DMS53 (cell line): ENCODE measurements around the gene RBCK1.
"Not testable (repeated sequence)": the region's sequence is repeated elsewhere in the genome, so short reads cannot be mapped to it uniquely, and the experiment has no call there.

Experiments
- DNase-seq: peaks from one replicate; lab custom pipeline; 2025; lab: John Stamatoyannopoulos, UW

Gene RBCK1

DNA sequence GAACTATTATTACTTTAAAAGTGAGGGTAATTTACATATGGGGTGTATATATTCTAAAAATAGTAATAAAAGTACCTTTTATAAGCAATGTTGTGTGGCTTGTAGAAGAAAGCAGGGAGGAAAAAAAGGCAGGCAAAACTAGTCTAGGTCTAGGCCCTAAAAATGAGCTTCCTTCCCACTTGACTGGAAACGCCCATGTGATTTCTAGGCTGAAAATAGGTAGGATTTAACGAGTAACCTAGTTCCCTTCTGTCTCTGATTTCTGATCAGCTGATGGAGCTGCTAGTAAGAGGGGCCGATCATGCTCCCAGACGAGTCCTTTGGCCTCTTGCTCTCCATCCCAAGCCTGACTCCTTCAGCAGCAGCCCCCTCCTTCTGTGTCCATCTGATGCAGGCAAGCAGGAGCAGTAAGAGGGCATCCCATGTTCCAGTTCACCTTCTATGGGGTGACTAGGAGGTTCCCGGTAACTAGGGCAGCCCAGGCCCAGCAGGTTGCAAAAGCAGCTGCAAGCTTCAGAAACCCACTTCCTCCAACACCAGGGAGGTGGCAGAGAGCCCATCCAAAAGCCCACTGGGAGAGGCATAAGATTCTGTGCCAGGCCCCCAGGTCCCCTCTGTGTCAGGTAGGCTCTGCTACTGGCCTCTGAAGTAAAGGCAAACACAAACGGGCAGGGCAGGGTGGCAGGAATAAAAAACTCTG is 29.8 kb downstream of the RBCK1 start:
- no peak for DNase-seq

DNA sequence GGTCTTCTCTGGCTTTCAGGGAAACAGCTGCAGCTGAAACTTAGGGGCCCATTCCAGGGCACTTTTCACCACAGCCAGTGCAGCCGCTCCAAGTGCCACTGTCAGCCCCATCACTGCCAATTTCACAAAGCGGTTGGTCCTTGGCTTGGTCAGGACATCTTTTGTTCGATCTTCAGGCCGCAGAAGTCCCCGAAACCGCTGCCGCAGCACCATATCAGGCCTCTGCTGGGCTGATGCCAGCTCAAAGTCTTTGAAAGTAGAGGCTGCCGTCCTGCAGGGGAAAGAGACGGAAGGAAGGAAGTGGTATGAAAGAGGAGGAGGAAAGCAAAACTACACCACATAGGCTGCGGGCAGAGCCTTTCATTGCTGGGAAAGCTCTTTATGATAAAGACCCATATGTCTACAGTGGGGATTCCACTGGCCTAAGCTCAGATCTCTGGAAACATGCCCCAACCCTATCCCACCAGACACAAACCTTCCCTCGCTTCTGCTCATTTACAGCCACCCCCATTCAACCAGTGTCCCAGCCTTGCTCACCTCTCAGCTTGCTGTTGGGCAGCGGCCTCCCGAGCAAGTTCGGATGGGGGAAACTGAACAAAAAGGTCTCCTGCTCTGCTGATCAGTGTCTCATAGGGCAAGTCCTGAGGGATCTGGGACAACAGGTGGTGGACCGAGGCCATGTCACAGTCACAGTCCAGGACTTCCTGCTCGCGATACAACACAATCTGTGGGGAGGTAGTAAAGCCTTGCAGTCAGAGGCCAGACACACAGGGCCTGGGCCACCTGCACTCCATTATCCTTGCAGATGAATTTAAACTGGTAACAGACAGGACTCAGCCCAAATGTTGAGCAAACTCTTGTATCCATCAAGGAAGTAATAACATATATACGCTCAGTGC is 30.7 kb downstream of the RBCK1 start:
- DNase-seq, result no peak

DNA sequence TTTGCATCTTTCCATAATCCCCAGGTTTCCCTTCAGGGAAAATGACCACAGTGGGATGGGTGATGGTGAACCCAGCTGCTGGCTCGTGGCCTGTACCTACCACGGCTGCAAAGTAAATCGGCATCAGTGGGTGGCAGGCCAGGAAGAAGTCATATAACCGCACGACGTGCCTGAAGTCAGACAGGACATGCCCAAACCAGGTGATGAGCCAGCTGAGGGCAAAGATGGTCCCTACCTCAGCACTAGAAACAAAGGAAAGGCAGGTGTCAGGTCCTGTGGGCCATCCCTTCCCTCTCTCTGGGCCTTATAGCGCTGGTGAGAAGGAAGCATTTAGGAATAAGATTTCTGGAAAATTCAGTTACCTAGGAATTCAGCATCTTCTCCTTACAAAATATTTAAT is 32.0 kb downstream of the RBCK1 start:
- no peak for DNase-seq

DNA sequence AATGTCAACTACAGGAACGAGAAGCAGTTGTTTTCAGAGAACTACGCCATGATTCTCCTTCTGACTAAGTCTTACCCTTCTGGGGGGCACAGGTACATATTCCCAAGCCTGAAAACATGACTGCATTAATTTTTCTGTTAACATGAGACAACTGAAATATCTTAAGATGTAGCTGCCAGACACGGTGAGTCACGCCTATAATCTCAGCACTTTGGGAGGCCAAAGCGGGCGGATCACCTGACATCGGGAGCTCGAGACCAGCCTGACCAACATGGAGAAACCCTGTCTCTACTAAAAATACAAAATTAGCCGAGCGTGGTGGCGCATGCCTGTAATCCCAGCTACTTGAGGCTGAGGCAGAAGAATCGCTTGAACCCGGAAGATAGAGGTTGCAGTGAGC is 32.5 kb downstream of the RBCK1 start:
- no peak for DNase-seq

DNA sequence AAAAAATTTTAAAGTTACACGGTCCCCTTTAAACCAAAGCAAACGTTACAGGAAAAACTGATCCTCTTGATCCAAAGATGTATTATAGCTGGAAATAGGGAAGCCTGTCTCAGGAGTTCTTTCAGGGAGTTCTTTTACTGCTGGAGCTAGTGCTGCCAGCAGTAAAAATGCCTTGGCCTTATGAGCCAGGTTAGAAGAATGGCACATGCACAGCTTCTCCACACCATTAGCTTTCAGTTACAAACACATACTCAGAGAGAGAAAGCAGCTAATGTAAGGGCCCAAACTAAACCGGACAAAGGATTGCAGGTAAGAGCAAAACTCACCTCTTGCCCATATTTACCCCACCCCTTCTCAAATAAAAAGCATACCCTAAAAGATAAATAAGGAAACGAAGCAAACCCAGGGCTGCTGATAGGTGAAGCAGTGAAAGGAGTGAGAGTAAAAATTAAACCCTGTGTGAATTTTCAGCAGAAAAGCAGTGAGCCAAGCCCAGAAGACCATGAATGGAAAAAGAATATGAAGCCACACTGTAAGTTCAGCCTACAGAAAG is 35.2 kb downstream of the RBCK1 start:
- DNase-seq, result no peak

DNA sequence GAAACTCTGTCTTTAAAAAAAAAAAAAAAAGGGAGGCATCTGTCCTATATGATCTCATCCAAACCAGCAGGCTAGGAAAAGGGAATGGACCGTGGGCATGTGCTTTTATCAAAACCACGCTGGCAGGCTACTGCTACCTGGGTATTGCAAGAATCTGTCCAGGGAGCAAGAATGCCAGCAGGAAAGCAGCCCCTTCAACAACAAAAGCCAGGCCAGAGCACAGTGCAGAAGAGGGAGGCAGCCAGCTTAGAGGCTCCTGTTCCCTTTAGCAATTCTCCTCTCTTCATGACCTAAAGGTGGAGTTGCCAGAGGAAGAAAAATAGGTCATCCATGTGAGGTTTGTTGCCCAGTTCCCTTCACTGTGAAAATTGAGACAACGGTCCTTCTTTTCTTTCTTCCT is 36.0 kb downstream of the RBCK1 start:
- no peak for DNase-seq

DNA sequence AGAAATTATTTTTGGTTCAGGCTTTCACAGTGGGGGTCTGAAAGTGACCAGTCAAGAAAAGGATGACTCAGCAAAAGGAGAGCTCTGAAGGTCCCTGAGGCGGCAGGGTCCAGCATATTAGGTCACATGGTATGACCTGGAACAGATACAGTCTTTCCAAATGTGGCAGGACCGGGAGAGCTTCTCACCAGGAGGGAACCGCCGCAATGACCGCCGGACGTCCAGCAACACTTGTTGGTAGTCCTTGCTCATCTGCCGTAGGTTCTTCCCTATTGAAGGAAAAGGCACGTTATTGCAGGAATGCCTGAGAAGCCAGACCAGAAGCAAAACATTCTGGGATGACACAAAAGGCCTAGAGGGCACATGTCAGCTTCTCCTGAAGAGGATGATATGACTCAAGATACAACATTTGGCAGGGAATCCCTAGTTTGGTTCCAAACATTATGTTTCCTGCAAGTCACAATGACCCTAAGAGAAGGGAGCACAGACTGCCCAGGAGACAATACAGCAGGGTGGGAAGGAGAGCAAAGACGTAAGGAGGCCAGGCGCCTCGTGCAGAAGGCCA is 36.8 kb downstream of the RBCK1 start:
- DNase-seq, result no peak

DNA sequence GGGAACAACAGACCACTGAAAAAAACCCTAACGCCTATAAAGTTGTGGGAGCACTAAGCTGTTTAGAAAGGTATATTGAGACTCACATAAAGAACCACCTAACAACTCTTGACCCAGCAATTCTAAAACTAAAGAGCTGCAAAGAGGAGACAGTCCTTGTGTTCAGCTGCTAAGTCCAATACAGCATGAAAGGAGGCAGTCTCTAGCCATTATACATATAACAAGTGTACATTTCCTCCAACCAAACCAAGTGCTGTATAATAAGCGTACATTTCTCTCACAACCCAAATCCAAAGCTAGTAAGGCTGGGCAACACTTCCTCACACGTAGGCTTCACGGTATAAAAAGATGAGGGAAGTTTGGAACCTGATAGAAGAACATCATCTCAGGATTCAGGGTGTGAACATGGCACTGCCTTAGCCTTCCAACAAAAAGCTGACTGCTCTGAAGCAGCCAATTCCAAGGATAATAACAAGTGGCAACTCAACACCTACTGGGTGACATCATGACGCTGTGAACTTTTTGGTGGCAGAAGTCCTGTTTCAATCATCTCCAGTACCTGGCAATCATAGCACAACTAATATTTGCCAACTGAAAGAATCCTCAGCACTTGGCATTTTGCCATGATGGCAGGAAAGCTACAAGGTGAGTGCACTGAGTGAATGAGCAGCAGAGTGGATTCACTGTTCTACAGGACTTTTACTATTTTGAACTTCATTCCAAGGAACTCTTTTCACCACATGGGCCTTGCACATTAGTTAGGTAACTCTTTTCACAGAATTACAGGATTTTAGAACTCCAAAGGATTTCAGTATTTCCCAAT is 37.6 kb downstream of the RBCK1 start:
- peak; percentile 52 for DNase-seq

DNA sequence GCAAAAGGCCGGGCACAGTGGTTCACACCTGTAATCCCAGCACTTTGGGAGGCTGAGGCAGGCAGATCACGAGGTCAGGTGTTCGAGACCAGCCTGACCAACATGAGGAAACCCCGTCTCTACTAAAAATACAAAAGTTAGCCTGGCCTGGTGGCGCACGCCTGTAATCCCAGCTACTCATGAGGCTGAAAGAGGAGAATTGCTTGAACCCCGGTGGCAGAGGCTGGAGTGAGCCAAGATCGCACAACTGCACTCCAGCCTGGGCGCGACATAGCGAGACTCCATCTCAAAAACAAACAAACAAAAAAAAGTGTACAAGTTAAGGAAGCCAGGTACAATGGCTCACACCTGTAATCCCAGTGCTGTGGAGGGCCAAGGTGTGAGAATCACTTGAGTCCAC is 43.9 kb downstream of the RBCK1 start:
- DNase-seq, result not testable (repeated sequence)

DNA sequence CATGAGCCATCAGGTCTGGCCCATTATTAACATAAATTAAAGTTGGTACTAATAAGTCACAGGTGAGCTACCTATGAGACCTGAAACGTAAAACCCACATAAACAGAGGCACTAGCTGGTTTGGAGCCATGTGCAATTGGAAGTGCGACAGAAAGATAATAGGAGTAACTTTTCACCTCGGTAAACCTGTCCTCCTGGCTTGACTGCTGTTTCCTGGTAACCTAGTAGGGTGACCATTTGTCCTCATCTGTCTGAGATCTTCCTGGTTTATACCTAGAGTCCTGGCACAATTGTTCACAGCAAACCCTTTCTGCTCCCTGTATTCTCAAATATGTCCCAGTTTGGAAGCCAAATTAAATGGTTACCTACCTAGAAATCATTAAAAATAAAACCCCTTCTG is 46.9 kb downstream of the RBCK1 start:
- no peak for DNase-seq

DNA sequence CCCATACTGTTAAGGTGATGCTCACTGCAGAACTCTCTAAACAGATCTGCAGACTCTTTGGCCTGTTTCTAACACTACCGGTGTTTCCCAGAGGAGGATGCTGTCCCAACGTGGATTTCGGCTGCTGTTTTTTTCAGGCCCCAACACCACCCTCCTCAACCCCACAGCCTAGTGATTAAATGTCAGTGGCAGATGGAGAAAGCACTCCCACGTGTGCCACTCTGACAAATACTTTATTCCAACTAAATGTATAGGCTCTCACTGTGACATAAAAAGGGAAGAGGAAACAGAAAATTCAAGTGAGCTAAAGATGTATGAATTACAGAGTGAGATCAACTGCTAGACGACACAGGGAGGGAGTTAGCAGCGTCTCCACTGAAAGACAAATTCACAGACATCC is 50.7 kb downstream of the RBCK1 start:
- DNase-seq, result no peak

DNA sequence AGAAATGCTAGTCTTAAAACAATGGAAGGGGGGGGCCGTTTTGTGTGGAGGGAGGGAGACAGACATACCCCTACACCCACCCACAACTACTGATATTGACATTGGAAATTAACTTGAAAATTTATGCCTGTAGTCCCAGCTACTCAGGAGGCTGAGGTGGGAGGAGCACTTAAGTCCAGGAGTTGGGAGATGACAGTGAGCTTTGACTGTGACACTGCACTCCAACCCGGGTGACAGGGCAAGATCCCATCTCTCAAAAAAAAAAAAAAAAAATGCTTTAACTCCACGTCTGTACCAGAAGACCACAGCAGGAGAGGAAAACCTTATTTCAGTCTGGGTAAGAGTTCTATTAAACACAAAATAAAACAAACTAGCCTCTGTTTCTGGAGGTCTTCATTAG is 52.1 kb downstream of the RBCK1 start:
- DNase-seq, result peak; percentile 9

DNA sequence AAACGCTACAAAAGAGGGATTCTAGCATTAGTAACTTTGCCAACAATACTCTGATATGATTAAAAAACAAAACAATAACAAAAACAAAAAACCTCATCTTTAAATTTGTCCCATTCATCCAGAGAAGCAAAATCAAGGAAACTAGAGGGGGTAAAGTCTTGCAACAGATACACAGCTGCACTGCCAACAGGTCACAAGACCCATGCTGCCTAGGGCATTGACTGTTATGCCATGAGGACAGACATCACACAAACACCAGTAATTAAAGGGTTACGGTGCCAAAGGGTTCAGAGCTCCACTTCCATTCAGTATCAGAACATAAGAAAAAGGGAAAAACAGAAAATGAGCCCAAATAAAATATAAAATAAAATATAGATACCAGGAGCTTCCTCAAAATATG is 52.6 kb downstream of the RBCK1 start:
- peak; percentile 9 for DNase-seq

DNA sequence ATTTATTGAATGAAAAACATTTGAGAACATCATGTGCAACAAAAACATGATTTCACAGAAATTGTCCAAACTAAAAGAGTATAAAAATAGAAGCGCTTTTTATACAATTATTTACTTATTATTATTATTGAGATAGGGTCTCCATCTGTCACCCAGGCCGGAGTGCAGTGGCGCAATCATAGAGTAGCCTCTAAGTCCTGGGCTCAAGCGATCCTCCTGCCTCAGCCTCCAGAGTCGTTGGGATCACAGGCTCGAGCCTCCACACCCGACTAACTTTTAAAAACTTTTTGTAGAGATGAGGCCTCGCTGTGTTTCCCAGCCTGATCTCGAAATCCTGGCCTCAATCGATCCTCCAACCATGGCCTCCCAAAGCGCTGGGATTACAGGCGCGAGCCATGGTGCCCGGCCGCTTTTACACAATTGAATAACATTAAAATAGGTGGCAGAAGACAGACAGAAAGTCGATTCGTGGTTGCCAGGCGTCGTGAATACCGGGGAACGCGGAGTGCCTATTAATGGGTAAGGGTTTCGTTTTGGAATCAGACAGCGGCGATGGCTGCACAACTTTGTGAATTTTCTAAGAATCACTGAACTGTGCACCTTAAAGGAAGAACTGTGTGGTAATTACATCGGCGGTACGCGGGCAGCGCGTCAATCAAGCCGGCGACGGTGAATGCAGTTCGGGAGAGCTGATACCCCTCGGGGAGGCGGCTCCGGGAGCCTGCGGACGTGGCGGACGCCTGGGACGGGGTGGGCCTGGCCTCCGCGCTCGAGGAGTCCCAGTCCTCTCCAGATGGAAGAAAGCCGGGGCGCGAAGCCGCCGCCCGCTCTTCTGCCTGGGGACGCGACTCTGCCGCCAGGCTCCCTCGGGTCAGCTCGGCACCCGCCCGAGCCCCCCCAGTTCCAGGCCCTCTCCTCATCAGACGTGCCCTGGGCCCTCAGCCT is 53.4 kb downstream of the RBCK1 start:
- peak; percentile 71 for DNase-seq

DNA sequence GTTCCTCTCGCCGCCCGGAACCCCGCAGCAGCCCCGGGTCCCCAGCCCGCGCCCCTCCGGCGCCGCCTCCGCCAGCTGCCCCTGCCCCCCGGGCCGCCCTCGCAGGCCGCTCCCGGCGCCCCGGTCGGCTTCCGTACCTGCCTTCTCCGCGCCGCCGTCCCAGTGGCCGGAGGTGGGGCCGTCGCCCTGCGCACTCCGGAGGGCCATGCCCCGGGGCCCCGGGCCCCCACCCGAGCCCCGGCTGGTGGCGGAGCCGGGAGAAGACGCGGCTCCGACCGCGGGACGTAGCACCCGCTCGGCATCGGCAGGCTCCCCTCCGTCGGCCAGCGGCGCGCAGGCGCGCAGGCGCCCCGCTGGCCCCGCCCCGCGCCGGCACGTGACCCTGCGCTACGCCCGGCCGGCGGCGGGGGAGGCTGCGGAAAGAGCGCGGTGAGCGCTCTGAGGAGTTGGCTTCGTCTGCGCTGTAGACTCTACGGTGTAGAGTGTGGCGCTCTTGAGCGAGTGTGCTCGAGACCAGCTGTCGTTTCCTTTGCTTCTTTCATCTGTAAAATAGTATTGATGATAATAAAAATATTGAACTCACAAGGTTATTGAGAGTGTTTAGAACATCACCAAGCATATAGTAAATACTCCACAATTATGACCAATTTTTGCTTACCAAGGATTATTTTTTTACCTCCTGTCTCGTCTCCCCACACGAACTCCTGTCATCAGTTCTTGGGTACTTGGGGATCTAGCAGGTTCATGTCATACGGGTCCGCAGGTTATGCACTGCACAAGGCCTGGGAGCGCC is 54.3 kb downstream of the RBCK1 start, which contains the start of gene TBC1D20:
TSS of gene TBC1D20 (minus strand) at position 335 of the 793 bp plus-strand sequence. CDS start at position 207, 128 bp downstream.
- DNase-seq, result peak; percentile 95

DNA sequence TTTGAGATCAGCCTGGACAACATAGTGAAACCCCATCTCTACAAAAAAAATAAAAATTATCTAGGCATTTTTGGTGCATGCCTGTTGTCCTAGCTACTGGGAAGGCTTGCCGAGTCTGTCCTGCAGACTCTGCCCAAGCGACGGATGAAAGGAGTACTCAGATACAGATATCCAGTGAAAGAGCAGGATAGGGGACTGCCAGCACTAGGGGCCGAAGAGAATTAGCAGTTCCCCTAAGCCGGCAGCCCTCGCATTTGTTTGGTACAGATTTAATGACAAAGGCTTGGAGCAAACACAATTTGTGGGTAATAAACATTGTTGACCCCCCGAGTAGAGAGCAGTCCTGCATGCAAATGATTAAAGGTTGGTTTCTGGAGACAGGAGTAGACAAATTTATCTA is 59.7 kb downstream of the RBCK1 start:
- DNase-seq, result no peak

DNA sequence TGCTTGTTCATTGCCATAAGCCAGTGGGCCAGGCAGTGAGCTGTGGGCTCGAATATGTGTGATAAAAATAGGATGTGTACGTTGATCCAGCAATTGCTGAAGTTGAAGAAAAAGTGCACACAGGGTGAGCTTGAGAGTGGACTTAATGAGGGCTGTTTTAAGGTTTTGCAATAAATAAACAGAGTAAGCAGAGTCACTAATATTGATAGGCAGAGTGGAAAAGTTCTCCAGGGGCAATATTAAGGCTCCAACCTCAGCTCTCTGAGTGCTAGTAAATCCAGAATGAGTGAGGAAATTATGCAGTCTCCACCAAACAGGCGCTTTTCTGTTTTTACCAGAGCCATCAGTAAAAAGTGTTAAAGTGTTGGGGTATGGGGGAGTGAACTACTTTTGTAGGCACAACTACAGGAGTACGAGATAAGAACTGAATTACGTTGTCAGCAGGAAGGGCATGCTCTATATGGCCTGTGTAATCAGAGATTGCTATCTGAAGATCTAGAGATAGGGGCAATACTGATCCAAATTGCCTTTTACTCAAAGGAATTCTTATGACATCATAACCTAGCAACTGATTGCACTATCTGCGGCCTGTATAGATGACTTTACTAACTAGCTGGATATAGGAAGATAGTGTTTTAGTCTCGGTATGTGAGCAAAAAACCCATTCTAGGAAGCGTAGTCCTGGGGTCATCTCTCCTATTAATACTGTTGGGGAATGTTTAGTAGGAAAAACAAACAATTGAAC is 61.8 kb downstream of the RBCK1 start:
- DNase-seq, result no peak

DNA sequence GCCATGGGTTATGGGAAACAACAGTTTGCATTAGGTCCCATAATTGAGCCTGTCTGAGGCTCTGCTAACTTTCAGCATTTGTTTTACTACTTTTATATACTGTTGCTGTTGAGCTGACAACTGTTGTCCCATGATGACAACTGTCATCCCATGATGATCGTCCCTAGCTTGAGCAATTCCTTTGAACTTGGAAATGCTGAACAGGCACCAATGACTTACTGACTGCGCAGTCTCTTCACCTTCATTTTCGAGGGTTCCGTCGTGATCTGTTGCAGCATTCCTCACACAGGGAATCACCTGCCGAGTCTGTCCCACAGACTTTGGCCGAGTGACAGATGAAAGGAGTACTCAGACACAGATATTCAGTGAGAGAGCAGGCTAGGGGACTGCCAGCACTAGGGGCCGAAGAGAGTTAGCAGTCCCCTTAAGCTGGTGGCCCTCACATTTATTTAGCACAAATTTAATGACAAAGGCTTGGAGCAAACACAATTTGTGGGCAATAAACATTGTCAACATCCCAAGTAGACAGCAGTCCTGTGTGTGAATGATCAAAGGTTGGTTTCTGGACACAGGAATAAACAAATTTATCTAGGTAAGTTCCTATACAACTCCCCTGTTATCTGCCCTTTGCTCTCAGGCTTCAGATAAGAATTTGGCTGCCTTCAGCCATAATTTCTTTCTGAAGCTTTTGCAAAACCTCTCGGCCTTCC is 64.2 kb downstream of the RBCK1 start:
- no peak for DNase-seq
